Myometrial cell (primary cell): ENCODE data around the gene TANK. TPM values are rescaled to one million over a fixed set of nuclear protein-coding genes. Genes with fewer than 3 reads are reported as not detected.

Experiments
- total RNA-seq: library from RNA; depleted of rRNA; stranded (reverse); fragments of >200 nt; gene quantifications from 2 replicates; pipeline ENCODE4 v1.2.3, GENCODE V29; 2015

The TANK gene, protein sequence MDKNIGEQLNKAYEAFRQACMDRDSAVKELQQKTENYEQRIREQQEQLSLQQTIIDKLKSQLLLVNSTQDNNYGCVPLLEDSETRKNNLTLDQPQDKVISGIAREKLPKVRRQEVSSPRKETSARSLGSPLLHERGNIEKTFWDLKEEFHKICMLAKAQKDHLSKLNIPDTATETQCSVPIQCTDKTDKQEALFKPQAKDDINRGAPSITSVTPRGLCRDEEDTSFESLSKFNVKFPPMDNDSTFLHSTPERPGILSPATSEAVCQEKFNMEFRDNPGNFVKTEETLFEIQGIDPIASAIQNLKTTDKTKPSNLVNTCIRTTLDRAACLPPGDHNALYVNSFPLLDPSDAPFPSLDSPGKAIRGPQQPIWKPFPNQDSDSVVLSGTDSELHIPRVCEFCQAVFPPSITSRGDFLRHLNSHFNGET
- 45.3 and 61.5 TPM in 2 replicates for total RNA-seq

DNA sequence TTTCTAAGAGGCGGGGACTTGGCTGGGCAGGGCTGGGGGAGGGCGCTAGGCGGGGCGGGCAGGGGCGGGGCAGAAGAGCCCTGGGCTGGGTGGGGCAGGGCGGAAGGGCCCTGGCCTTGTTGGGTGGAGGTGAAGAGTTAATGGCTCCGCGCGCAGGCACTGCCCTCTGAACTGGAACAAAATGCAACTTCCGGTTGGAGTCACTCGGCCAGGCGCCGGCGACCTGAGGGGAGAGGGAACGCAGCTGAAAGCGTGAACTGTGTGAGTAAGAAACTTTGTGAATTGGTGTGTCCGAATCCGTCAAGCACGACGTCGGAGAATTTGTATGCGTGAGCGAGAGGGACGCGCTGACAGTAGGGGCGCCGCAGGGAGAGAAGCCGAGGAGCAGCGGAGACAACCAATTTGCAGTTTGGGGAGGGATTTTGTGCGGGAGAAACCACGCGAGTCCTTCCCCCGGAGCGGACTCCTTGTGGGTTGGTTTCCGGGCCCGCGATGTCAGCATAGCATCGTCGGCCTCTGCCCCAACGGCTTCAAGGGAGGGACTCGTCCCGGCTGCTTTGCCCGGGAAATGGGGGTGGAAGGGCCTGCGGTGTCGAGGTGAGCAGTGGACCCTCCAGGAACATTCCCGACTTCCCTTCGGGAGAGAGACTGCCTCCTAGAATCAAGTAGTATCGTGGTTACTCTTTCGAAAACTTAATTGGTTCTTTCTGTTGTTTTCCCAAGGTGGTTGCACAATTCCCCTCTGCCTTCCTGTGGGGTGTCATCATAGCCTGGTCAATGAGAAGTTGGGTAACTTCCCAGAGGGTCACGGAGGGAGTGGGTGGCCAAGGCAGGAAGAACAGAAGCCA is at the start of gene TANK:
Gene TANK, plus strand, starts transcription at position 203 of the 848 bp plus-strand sequence. CDS start 19,235 bp downstream, outside the sequence.

Other genes with a start within 250 kb of the TANK start
- gene PSMD14, start 148.0 kb downstream of the TANK start, total RNA-seq, result 110 and 133 TPM in 2 replicates